Muscle of back (tissue), 11 donors: ENCODE data around the gene PHTF1. TPM values are rescaled to one million over a fixed set of nuclear protein-coding genes. Genes with fewer than 3 reads are reported as not detected.
"Not testable (repeated sequence)": the region's sequence is repeated elsewhere in the genome, so short reads cannot be mapped to it uniquely, and the experiment has no call there.

Experiments
- DNase-seq, 3 donors: peaks; one replicate each; pipeline versions ENCODE4 v3.0.0 to v3.0.0-alpha.2; 2013
- polyA plus RNA-seq, 10 donors: library from polyadenylated mRNA; unstranded; fragments of 120-200 nt; gene quantifications; one replicate each; pipeline ENCODE4 v1.2.1, GENCODE V29; 2013; ENCODE audit not compliant: insufficient read length in 10 of 10

Gene PHTF1
- polyA plus RNA-seq, 10 donors = 9.7 to 15.8 (median 11.4) TPM

DNA sequence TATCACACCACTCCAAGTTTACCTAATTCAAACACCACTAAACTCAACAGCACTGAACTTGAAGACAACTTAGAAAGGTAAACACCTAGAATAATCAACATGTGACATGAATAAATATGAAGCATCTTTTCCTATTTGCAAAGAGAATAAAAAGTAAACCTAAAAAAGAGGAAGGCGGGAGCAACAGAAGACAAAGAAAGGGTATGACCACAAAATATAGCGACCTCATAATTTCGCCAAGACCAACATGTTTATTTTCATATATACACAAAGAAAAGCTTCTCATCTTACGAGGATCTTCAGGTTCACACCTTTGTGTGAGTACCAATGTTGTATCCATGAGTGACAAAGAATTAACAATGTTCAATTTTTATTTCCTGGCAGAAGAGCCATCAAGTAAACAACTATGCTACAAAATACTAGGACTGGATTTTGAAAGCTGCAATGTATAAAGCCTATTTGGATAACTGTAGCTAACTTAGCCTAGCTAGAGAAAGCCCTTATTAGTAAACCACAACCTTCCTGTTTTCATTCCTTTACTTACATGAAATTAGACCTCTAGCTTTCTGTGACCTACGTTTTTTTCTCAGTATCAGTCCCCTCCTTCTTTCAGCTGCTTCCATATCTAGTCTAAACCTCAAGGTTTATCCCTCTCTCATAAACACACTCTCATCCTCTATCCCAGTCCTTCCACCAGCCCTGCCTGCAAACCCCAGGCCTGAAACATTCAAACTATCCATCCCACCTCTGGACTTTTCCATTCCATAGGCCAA, 21.3 kb upstream of the PHTF1 start:
- no peak for DNase-seq

DNA sequence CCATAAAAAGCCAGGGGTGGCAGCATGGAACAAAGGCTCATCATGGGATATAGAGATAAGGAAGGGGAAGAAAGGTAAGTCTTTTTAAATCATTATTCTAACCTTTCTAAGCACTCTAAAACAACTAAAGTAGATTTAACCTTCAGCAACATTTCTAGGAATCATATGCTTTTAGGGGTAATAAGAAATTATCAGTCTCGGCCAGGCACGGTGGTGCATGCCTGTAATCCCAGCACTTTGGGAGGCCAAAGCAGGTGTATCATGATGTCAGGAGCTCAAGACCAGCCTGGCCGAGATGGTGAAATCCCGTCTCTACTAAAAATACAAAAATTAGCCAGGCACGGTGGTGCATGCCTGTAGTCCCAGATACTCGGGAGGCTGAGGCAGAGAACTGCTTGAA, 20.3 kb upstream of the PHTF1 start:
- no peak for DNase-seq

DNA sequence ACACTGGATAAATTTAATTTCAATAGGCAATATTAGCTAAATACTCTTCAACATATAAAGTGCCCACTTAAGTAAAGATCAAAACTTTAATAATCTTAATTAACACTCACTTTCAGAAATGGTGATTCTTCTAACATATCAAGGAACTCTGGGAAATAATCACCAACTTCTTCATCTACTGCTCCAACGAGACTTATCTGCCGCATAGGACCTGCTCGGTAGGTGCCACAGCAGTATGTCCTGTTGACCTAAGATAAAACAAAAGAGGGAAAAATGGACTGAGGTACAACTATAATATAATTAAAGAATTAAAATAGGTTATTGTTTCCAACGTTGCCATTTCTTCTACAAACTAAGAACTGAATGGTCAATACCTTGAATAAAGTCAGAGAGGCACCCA, 18.3 kb upstream of the PHTF1 start:
- no peak for DNase-seq

- DNase-seq = no peak
Measured at GRCh38 chr1:113770031-113770430, 10.7 kb upstream of the PHTF1 start.

DNA sequence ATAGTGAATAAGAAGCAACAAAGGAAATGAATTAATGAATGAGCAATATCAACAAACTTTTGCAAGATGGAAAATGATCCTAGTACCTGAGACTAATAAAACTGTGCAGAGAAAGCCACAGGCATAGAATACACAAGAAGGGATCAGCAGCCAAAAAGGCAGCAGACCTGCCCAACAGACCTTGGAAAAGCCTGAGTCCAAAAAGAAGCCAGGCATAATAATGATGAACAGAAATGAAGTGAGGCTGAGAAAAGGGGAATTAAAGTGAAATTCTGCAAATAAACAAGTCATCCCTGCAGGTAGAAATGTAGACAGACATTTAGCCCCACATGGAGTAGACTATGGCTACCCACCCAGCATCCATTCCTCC, 10.3 kb upstream of the PHTF1 start:
- DNase-seq = no peak

DNA sequence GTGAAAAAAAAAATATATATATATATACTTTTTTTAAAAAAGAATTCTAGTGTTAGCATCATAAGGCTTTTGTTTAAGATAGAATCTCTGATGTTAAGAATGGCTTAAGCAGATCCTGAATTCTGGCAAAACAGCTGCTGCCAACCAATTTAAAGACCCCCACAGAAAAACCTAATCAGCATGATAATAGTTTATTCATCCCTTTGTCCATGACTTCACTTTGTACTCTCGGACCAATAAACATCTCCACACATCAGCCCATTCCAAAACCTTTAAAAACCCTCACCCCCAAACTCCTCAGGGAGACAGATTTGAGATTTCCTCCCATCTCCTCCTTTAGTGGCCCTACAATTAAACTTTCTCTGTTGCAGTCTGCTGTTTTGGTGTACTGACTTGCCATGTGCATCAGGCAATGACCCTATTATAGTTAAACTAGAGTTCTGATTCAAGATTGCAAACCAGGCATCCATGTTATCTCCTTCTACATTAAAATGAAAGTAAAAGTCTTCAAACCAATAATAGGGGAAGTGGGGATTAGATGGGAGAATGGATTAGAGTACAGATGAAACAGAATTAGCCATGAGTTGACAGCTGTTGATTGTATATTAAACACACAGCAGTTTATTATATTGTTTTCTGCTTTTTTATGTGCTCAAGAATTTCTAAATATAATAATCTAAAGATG, 9.8 kb upstream of the PHTF1 start:
- DNase-seq = no peak

- no peak for DNase-seq
Measured at GRCh38 chr1:113765306-113766230, 6.3 kb upstream of the PHTF1 start.

DNA sequence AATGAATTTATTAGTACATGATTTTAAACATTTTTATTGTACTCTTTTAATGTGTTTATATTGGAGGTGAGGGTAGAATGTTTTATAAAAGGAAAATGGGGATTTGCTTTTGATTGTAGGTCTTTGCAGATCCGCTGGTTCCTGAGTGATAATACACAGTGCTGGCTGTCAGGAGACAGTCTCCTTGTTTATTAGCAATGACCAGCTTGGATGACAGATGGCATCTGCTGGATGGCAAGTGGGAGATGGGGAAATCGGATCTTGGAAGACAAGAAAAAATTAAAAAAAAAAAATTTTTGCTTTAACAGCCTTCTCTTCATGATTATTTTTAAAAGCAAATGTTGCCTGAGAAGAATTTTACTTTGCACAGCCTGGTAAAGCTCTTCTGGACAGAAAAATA, 4.4 kb upstream of the PHTF1 start:
- DNase-seq = no peak

- DNase-seq = no peak
Measured at GRCh38 chr1:113761937-113762336, 2.7 kb upstream of the PHTF1 start.

DNA sequence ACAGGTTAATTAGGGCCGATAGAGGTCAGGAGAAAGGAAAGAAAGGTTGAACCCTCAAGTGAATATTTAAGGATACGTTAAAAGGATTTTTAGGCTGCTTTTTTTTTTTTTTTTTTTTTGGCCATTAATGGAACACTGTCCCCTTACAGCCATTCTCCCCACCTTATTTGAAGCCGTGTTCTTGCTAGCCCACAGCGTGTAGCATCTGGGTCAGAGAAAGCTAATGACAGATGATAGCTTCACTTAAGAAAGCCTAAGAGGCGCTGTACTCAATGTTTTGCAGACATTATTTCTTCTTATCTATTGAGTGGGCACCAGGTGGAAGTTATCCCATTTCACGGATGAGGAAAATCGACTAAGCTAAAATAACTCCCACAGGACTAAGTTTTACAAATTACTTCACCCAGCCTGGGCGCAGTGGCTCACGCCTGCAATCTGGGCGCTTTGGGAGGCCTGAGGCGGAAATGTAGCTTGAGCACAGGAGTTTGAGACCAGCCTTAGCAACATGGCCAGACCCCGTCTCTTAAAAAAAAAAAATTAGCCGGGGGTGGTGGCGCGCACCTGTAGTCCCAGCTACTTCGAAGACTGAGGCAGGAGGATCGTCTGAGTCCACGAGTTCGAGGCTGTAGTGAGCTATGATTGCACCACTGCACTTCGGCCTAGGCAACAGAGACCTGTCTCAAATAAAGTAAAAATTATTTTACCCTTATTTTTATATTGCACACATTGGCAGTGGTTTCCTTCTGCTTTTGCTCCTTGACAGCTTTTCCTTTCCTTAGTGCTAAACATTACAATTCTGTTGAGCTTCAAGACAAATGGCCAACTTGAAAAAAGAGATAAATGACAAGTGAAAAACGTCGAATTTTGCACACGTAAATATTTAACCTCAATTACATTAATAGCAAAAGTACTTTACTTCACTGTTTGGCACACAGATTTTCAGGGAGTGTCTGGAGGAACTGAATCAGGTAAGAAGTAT, 1.1 kb upstream of the PHTF1 start:
- no peak for DNase-seq

GRCh38 chr1:113758631-113759332, 504 bp downstream of the PHTF1 start:
- peak; percentile 35 to 91 (median 69) for DNase-seq

- no peak for DNase-seq
Measured at GRCh38 chr1:113756461-113756860, 2.8 kb downstream of the PHTF1 start.

GRCh38 chr1:113753333-113753732, 6.0 kb downstream of the PHTF1 start:
- DNase-seq = not testable (repeated sequence)

GRCh38 chr1:113751516-113751915, 7.8 kb downstream of the PHTF1 start:
- DNase-seq = no peak

DNA sequence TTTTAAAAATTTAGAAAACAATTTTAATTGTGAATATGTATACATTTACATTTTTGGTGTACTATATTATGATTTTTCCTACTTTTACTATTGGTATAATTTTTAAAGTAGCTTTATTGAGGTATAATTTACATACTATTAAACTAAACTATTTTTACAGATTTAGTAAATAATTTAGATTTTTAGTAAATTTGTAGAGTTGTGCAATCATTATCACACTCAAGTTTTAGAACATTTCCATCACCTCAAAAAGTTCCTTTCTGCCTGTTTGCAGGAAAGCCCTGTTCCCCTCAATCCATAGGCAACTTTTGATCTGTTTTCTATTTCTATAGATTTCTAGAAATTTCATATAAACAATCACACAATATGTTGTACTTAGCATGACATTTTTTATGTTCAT, 8.2 kb downstream of the PHTF1 start:
- DNase-seq = no peak

- no peak for DNase-seq
Measured at GRCh38 chr1:113749402-113749801, 9.9 kb downstream of the PHTF1 start.

DNA sequence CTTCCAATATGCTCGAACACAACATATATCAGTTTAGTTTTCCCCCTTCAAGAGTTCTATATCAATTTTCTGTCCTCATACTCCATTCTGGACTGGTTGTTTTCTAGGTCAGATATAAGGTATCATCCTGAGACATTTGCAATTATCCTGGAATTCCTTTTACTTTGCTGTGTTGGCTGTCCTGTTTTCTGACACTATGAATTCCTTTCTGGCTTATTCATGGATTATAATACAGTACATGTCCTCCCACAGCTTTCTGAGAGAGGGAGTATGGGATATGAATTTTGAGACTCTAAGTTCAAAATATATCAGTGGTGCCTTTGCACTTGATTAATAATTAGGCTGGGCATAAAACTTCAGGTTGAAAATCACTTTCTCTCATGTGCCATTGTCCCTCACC, 11.9 kb downstream of the PHTF1 start:
- DNase-seq = no peak

DNA sequence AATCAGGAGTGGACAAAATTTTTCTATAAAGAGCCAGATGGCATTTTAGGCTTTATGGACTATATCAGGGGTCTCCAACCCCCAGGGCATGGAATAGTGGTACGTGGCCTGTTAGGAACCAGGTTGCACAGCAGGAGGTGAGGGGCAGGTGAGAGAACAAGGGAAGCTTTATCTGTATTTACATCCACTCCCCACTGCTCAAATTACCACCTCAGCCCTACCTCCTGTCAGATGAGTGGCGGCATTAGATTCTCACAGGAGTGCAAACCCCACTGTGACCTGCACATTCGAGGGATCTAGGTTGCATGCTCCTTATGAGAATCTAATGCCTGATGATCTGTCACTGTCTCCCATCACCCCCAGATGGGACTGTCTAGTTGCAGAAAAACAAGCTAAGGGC, 13.9 kb downstream of the PHTF1 start:
- no peak for DNase-seq

DNA sequence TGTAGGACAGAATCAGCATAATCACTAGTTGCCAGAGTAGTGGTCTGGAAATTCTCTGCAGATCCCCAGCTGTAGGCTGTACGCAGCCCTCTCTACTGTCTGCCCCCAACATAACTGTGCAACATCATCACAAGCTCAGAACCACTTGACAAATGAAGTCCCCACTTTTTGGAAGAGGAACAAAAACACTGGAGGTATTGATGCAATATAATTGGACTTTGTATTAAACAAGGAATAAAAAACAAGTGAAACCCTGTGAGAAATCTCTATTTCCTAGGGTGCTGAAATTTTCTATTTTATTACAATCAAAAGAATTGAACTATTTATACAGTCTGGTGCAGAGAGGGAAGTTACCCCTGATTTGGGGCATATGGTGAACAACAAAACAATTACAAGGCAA, 15.2 kb downstream of the PHTF1 start:
- no peak for DNase-seq

- DNase-seq = no peak
Measured at GRCh38 chr1:113742515-113742914, 16.8 kb downstream of the PHTF1 start.
